K562 (cell line): ENCODE measurements around the gene HLA-DQB1.

Experiments
- BHLHE40 ChIP-seq: IDR thresholded peaks from 2 replicates; pipeline ENCODE4 v1.6.1; 2011; ENCODE audit warnings: low read length, improper control_type of control experiment
- CTCF ChIP-seq, 3 experiments: IDR thresholded peaks in 2 of 3; conservative IDR thresholded peaks in 1 of 3; 2 replicates each; pipeline ENCODE4 v1.5.1; 2011 to 2012; ENCODE audit warnings: low read length in 3 of 3, mild to moderate bottlenecking in 3 of 3, control low read depth in 2 of 3, improper control_type of control experiment in 1 of 3, inconsistent platforms in 1 of 3, low read depth in 1 of 3, mixed read lengths in 1 of 3, moderate library complexity in 1 of 3; ENCODE audit not compliant: insufficient read depth in 2 of 3
- ELF4 ChIP-seq: fragments of 450-650 bp; formaldehyde crosslinking; IDR thresholded peaks from 2 replicates; pipeline ENCODE4 v1.4.0; 2022; ENCODE audit warnings: missing genetic modification characterization
- ELK3 ChIP-seq: fragments of 450-650 bp; formaldehyde crosslinking; IDR thresholded peaks from 2 replicates; pipeline ENCODE4 v1.4.0; 2020; ENCODE audit warnings: mild to moderate bottlenecking
- EP300 ChIP-seq: IDR thresholded peaks from 2 replicates; pipeline ENCODE4 v1.6.1; 2012; ENCODE audit warnings: low read length, improper control_type of control experiment
- PHF8 ChIP-seq: fragments of 200-600 bp; sonication (generic); IDR thresholded peaks from 2 replicates; pipeline ENCODE4 v1.6.1; 2012; ENCODE audit warnings: mixed run types, mild to moderate bottlenecking, inconsistent platforms, low read length, moderate library complexity, borderline replicate concordance
- POLR2A ChIP-seq: fragments of 450-650 bp; conservative IDR thresholded peaks from 2 replicates; pipeline ENCODE4 v1.6.1; 2016
- STAG1 ChIP-seq: sonication (generic); formaldehyde crosslinking; IDR thresholded peaks from 2 replicates; pipeline ENCODE4 v1.5.0; 2020; ENCODE audit warnings: missing genetic modification reagents, borderline replicate concordance
- TARDBP ChIP-seq: fragments of 450-650 bp; IDR thresholded peaks from 2 replicates; pipeline ENCODE4 v1.6.1; 2016
- TSC22D4 ChIP-seq: fragments of 450-650 bp; IDR thresholded peaks from 2 replicates; pipeline ENCODE4 v1.6.1; 2016; ENCODE audit warnings: missing genetic modification characterization, missing biosample characterization, control low read depth
- ZBTB33 ChIP-seq: sonication (generic); formaldehyde crosslinking; IDR thresholded peaks from 2 replicates; pipeline ENCODE4 v1.8.1; 2023; ENCODE audit warnings: mild to moderate bottlenecking, missing genetic modification reagents
- ZNF407 ChIP-seq: fragments of 450-650 bp; IDR thresholded peaks from 2 replicates; pipeline ENCODE4 v1.6.1; 2016; ENCODE audit warnings: low read depth

- TF ChIP-seq CTCF (IDR thresholded peaks at IDR 0.05 in 2 of 3, conservative IDR thresholded peaks at IDR 0.05 in 1 of 3; ENCODE audit: insufficient read depth in 2 of 3, low read depth in 1 of 3, low read length in 3 of 3) = no peak
- no peak for TF ChIP-seq ELK3 (CRISPR knock-in tag)
- TF ChIP-seq STAG1 (CRISPR knock-in tag) = no peak
- TF ChIP-seq PHF8 = no peak
- TF ChIP-seq POLR2A = no peak
- TF ChIP-seq ZNF407 = no peak
- no peak for TF ChIP-seq EP300
- TF ChIP-seq BHLHE40 = no peak
- no peak for TF ChIP-seq TSC22D4 (tag)
- TF ChIP-seq ELF4 (CRISPR knock-in tag) = no peak
- no peak for TF ChIP-seq ZBTB33 (CRISPR knock-in tag)
- no peak for TF ChIP-seq TARDBP
Observed at GRCh38 chr6:32642720-32643106, 23.7 kb downstream of the HLA-DQB1 start.
